Stomach (tissue), 4 donors: ENCODE results near the gene PHACTR4.

Experiments used
- CTCF ChIP-seq, 7 experiments: fragments of 450-650 bp in 4 of 7; fragments of 200-600 bp in 3 of 7; sonication (generic) in 3 of 7; IDR thresholded peaks; one replicate each; pipeline ENCODE4 v1.5.1; 2016 to 2019; ENCODE audit warnings: antibody characterized with exemption in 7 of 7, control low read depth in 2 of 7, mild to moderate bottlenecking in 1 of 7
- EP300 ChIP-seq: sonication (generic); formaldehyde crosslinking; IDR thresholded peaks from one replicate; pipeline ENCODE4 v1.6.1; 2017; ENCODE audit warnings: antibody characterized with exemption
- POLR2A ChIP-seq, 4 donors: fragments of 450-650 bp; IDR thresholded peaks; one replicate each; pipeline ENCODE4 v1.6.1; 2016; ENCODE audit warnings: antibody characterized with exemption in 4 of 4, control low read depth in 2 of 4, mild to moderate bottlenecking in 1 of 4, moderate library complexity in 1 of 4
- POLR2AphosphoS5 ChIP-seq, 3 donors: sonication (generic); formaldehyde crosslinking; IDR thresholded peaks; one replicate each; pipeline ENCODE4 v1.6.1; 2016; ENCODE audit warnings: antibody characterized with exemption in 3 of 3

- TF ChIP-seq CTCF (IDR thresholded peaks at IDR 0.05) (no peak), POLR2AphosphoS5 (IDR thresholded peaks at IDR 0.05) (no peak), POLR2A (IDR thresholded peaks at IDR 0.05) (no peak), EP300 (no peak)
Measured at GRCh38 chr1:28530456-28530855, 160.9 kb downstream of the PHACTR4 start.
